Neural progenitor cell (in vitro differentiated cells): Measurements from ENCODE around the gene ACACB.

Experiments used
- CTCF ChIP-seq: fragments of 200-600 bp; sonication (generic); IDR thresholded peaks from 2 replicates; pipeline ENCODE4 v1.5.1; 2017; ENCODE audit warnings: antibody characterized with exemption, mild to moderate bottlenecking
- EZH2 ChIP-seq: fragments of 200-600 bp; sonication (generic); IDR thresholded peaks from 2 replicates; pipeline ENCODE4 v1.6.1; 2017; ENCODE audit warnings: antibody characterized with exemption, mild to moderate bottlenecking, moderate library complexity
- EZH2phosphoT487 ChIP-seq: fragments of 200-600 bp; sonication (generic); IDR thresholded peaks from 2 replicates; pipeline ENCODE4 v1.6.1; 2017; ENCODE audit warnings: antibody characterized with exemption

GRCh38 chr12:109228664-109229063 is 112.3 kb downstream of the ACACB start:
- TF ChIP-seq CTCF = no peak
- no peak for TF ChIP-seq EZH2
- no peak for TF ChIP-seq EZH2phosphoT487
